H9 (cell line): ENCODE results near the gene RAG1. TPM values are rescaled to one million over a fixed set of nuclear protein-coding genes. Genes with fewer than 3 reads are reported as not detected.

Experiments used
- DNase-seq: peaks from one replicate; pipeline ENCODE4 v3.0.0-alpha.2; 2017
- H2AFZ ChIP-seq: one replicate; pipeline ENCODE4 v1.6.1; 2013; ENCODE audit warnings: mild to moderate bottlenecking, low read length, control low read depth, moderate library complexity
- H2AK5ac ChIP-seq: 2 replicates; pipeline ENCODE4 v1.6.1; 2013; ENCODE audit warnings: low read length, control low read depth, mixed read lengths; ENCODE audit not compliant: insufficient read length
- H2BK120ac ChIP-seq: one replicate; pipeline ENCODE4 v1.6.1; 2013; ENCODE audit warnings: low read depth, mild to moderate bottlenecking, low read length, control low read depth, inconsistent platforms; ENCODE audit not compliant: poor library complexity, severe bottlenecking
- H2BK12ac ChIP-seq: 2 replicates; pipeline ENCODE4 v1.6.1; 2013; ENCODE audit warnings: low read length, control low read depth, mixed read lengths, low read depth; ENCODE audit not compliant: insufficient read length
- H2BK15ac ChIP-seq: 2 replicates; pipeline ENCODE4 v1.6.1; 2013; ENCODE audit warnings: low read depth, low read length, control low read depth
- H2BK20ac ChIP-seq: one replicate; pipeline ENCODE4 v1.6.1; 2013; ENCODE audit warnings: low read depth, mild to moderate bottlenecking, low read length, control low read depth, inconsistent platforms; ENCODE audit not compliant: poor library complexity, severe bottlenecking
- H2BK5ac ChIP-seq: 2 replicates; pipeline ENCODE4 v1.6.1; 2013; ENCODE audit warnings: low read length, control low read depth, mixed read lengths; ENCODE audit not compliant: insufficient read length
- H3K14ac ChIP-seq: 2 replicates; pipeline ENCODE4 v1.6.1; 2013; ENCODE audit warnings: low read length, control low read depth; ENCODE audit not compliant: insufficient read depth
- H3K18ac ChIP-seq: 2 replicates; pipeline ENCODE4 v1.6.1; 2013; ENCODE audit warnings: low read depth, mild to moderate bottlenecking, mixed read lengths, low read length, control low read depth; ENCODE audit not compliant: insufficient read length
- H3K23ac ChIP-seq: 2 replicates; pipeline ENCODE4 v1.6.1; 2013; ENCODE audit warnings: low read length, control low read depth, mixed read lengths, low read depth; ENCODE audit not compliant: insufficient read length
- H3K23me2 ChIP-seq: 2 replicates; pipeline ENCODE4 v1.6.1; 2013; ENCODE audit warnings: low read depth, mild to moderate bottlenecking, mixed read lengths, low read length, control low read depth; ENCODE audit not compliant: insufficient read length, poor library complexity, severe bottlenecking
- H3K27ac ChIP-seq: 2 replicates; pipeline ENCODE4 v1.5.1; 2013; ENCODE audit warnings: low read length, control low read depth, mixed read lengths, low read depth; ENCODE audit not compliant: insufficient read length
- H3K27me3 ChIP-seq: 2 replicates; pipeline ENCODE4 v1.6.1; 2013; ENCODE audit warnings: low read length, control low read depth, inconsistent platforms; ENCODE audit not compliant: insufficient read depth
- H3K4ac ChIP-seq: 2 replicates; pipeline ENCODE4 v1.6.1; 2013; ENCODE audit warnings: low read depth, mild to moderate bottlenecking, control low read depth, inconsistent platforms, low read length, moderate library complexity
- H3K4me1 ChIP-seq: 2 replicates; pipeline ENCODE4 v1.6.1; 2013; ENCODE audit warnings: low read length, control low read depth, inconsistent platforms; ENCODE audit not compliant: insufficient read depth
- H3K4me2 ChIP-seq: 2 replicates; pipeline ENCODE4 v1.6.1; 2013; ENCODE audit warnings: low read length, control low read depth, mixed read lengths; ENCODE audit not compliant: insufficient read length, insufficient read depth
- H3K56ac ChIP-seq: 2 replicates; pipeline ENCODE4 v1.6.1; 2013; ENCODE audit warnings: low read depth, mild to moderate bottlenecking, mixed read lengths, low read length, control low read depth; ENCODE audit not compliant: insufficient read length
- H3K79me1 ChIP-seq: 2 replicates; pipeline ENCODE4 v1.6.1; 2013; ENCODE audit warnings: low read depth, mild to moderate bottlenecking, moderate library complexity, low read length, control low read depth, inconsistent platforms; ENCODE audit not compliant: insufficient read depth, poor library complexity, severe bottlenecking
- H3K79me2 ChIP-seq: 2 replicates; pipeline ENCODE4 v1.6.1; 2013; ENCODE audit warnings: low read length, control low read depth, inconsistent platforms; ENCODE audit not compliant: insufficient read depth
- H3K9ac ChIP-seq: 2 replicates; pipeline ENCODE4 v1.6.1; 2013; ENCODE audit warnings: low read length, control low read depth, mixed read lengths; ENCODE audit not compliant: insufficient read length; ENCODE audit errors: extremely low read depth
- H3K9me3 ChIP-seq: one replicate; pipeline ENCODE4 v1.6.1; 2013; ENCODE audit warnings: low read depth, low read length, inconsistent platforms; ENCODE audit not compliant: control insufficient read depth
- H3T11ph ChIP-seq: one replicate; pipeline ENCODE4 v1.6.1; 2013; ENCODE audit warnings: mild to moderate bottlenecking, low read length, control low read depth, inconsistent platforms
- H4K20me1 ChIP-seq: one replicate; pipeline ENCODE4 v1.6.1; 2013; ENCODE audit not compliant: control insufficient read depth, insufficient read length, insufficient read depth
- H4K5ac ChIP-seq: 2 replicates; pipeline ENCODE4 v1.6.1; 2013; ENCODE audit warnings: low read depth, mild to moderate bottlenecking, mixed read lengths, low read length, control low read depth; ENCODE audit not compliant: insufficient read length
- H4K8ac ChIP-seq: replicated peaks from 2 replicates; pipeline ENCODE4 v1.6.1; 2013; ENCODE audit warnings: low read length, control low read depth, mixed read lengths, low read depth; ENCODE audit not compliant: insufficient read length
- H4K91ac ChIP-seq: 2 replicates; pipeline ENCODE4 v1.6.1; 2013; ENCODE audit warnings: low read depth, mild to moderate bottlenecking, moderate library complexity, mixed read lengths, low read length, control low read depth; ENCODE audit not compliant: insufficient read length
- H3K27ac Mint-ChIP-seq, 3 experiments: 2 replicates in 2 of 3; 3 replicates in 1 of 3; pipeline ENCODE4 v1.8.0; 2020 to 2021; ENCODE audit warnings: mixed read lengths in 3 of 3, mild to moderate bottlenecking in 1 of 3, moderate library complexity in 1 of 3
- H3K27me3 Mint-ChIP-seq: 2 replicates; pipeline ENCODE4 v1.8.0; 2021; ENCODE audit warnings: low read depth, mild to moderate bottlenecking, moderate library complexity, mixed read lengths
- H3K36me3 Mint-ChIP-seq, 3 experiments: 2 replicates in 2 of 3; 3 replicates in 1 of 3; pipeline ENCODE4 v1.8.0; 2020 to 2021; ENCODE audit warnings: low read depth in 3 of 3, mixed read lengths in 3 of 3; ENCODE audit not compliant: insufficient read depth in 1 of 3
- H3K4me1 Mint-ChIP-seq, 2 experiments: 2 replicates each; pipeline ENCODE4 v1.8.0; 2020; ENCODE audit warnings: mixed read lengths in 2 of 2
- H3K4me3 Mint-ChIP-seq, 2 experiments: 2 replicates in 1 of 2; 3 replicates in 1 of 2; pipeline ENCODE4 v1.8.0; 2020 to 2021; ENCODE audit warnings: mild to moderate bottlenecking in 2 of 2, mixed read lengths in 2 of 2, moderate library complexity in 1 of 2
- H3K9me3 Mint-ChIP-seq, 2 experiments: 2 replicates in 1 of 2; 3 replicates in 1 of 2; pipeline ENCODE4 v1.8.0; 2020; ENCODE audit warnings: mild to moderate bottlenecking in 2 of 2, mixed read lengths in 2 of 2, moderate library complexity in 1 of 2
- WGBS: extraction: QIAGEN DNeasy Blood & Tissue Kit; methylation state at CpG from one replicate; pipeline ENCODE4 v1.1.7; 2013; ENCODE audit warnings: missing lambda C conversion rate, low lambda C conversion rate, mixed read lengths; ENCODE audit not compliant: insufficient read length; ENCODE audit errors: extremely low coverage; 5-methylcytosine and 5-hydroxymethylcytosine counted together
- total RNA-seq: library from RNA; stranded (reverse); gene quantifications from 2 replicates; pipeline ENCODE4 v1.2.1, GENCODE V29; 2021
- TF ChIP-seq, protein P1 (sequence below): fragments of 200-600 bp; sonication (generic); conservative IDR thresholded peaks from 3 replicates; pipeline ENCODE4 v1.8.0; 2021; ENCODE audit warnings: antibody characterized with exemption, mild to moderate bottlenecking

The RAG1 gene
- total RNA-seq, 1 experiment from 2014 or later: 0.70 TPM

DNA sequence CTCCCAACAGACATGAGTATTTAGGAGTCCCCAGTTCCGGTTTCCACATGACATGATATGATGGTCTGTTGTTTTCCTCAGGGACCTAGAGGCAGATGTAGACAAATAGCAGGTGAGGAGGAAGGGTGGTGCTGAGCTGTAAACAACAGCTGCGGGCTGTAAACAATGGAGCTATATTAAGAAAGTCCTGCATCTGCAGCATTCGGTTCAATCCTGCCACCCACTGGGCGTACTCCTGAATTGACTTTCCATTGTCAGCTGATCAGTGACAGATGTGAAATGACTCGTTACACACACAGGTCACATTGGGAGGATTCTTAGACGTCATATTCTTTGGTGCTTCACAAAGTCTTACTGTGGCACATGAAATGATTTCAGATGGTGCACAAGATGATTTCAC is 26.8 kb upstream of the RAG1 start:
- H4K5ac ChIP-seq: no peak overlapping the region
- H3K27me3 Mint-ChIP-seq: peaks cover 9% of the 10 kb centered on the region
- DNase-seq: peak; percentile 64
- H2AFZ ChIP-seq: no peak overlapping the region
- H4K91ac ChIP-seq: no peak overlapping the region
- H3T11ph ChIP-seq: no peak overlapping the region
- H3K9ac ChIP-seq: no peak overlapping the region
- H2AK5ac ChIP-seq: no peak overlapping the region
- TF ChIP-seq, protein P1, sequence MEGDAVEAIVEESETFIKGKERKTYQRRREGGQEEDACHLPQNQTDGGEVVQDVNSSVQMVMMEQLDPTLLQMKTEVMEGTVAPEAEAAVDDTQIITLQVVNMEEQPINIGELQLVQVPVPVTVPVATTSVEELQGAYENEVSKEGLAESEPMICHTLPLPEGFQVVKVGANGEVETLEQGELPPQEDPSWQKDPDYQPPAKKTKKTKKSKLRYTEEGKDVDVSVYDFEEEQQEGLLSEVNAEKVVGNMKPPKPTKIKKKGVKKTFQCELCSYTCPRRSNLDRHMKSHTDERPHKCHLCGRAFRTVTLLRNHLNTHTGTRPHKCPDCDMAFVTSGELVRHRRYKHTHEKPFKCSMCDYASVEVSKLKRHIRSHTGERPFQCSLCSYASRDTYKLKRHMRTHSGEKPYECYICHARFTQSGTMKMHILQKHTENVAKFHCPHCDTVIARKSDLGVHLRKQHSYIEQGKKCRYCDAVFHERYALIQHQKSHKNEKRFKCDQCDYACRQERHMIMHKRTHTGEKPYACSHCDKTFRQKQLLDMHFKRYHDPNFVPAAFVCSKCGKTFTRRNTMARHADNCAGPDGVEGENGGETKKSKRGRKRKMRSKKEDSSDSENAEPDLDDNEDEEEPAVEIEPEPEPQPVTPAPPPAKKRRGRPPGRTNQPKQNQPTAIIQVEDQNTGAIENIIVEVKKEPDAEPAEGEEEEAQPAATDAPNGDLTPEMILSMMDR: peak; percentile 49; the same call in 2 of the 3 replicates
- H2BK120ac ChIP-seq: no peak overlapping the region
- no peaks in the 10 kb centered on the region for H3K36me3 Mint-ChIP-seq
- H3K4me2 ChIP-seq: no peak overlapping the region
- H4K20me1 ChIP-seq: no peaks in the 10 kb centered on the region
- H3K27ac ChIP-seq: no peak overlapping the region
- H3K14ac ChIP-seq: no peak overlapping the region
- no peaks in the 10 kb centered on the region for H3K9me3 ChIP-seq
- H3K4me3 Mint-ChIP-seq: no peak overlapping the region
- no peak overlapping the region for H2BK12ac ChIP-seq
- no peaks in the 10 kb centered on the region for H3K9me3 Mint-ChIP-seq
- H3K4me1 ChIP-seq: peaks cover 3% of the 10 kb centered on the region; the same call in 1 of the 2 replicates
- H2BK15ac ChIP-seq: no peak overlapping the region
- H3K27ac Mint-ChIP-seq: peak overlapping the region in 2 of 3 experiments; percentile 3 to 77; a peak in 3 of 7 replicates
- no peaks in the 10 kb centered on the region for H3K27me3 ChIP-seq
- no CpG with 5 or more reads among the region's 6 CpGs for WGBS
- H3K18ac ChIP-seq: no peak overlapping the region
- no peak overlapping the region for H2BK20ac ChIP-seq
- H3K23ac ChIP-seq: no peak overlapping the region
- H3K23me2 ChIP-seq: no peaks in the 10 kb centered on the region
- H3K4ac ChIP-seq: no peak overlapping the region
- H3K56ac ChIP-seq: no peak overlapping the region
- H3K4me1 Mint-ChIP-seq: peaks cover 7 to 12% of the 10 kb centered on the region in 2 experiments
- no peaks in the 10 kb centered on the region for H3K79me2 ChIP-seq
- no peaks in the 10 kb centered on the region for H3K79me1 ChIP-seq
- no peak overlapping the region for H2BK5ac ChIP-seq
- H4K8ac ChIP-seq: no peak overlapping the region
